Body of pancreas (tissue), 4 donors: ENCODE results near the gene UGP2. TPM values are rescaled to one million over a fixed set of nuclear protein-coding genes. Genes with fewer than 3 reads are reported as not detected.
A peak's percentile ranks its signal among the peaks of the same experiment; 100 is the strongest.

Experiments
- ATAC-seq: fragments of 150-250 bp; one replicate; pipeline ENCODE4 v1.9.1; 2016
- DNase-seq, 4 donors: peaks; one replicate each; pipeline ENCODE4 v3.0.0-alpha.2; 2019
- H3K27ac ChIP-seq, 4 donors: fragments of 200-600 bp; sonication (generic); 1 replicate in 3 of 4; 2 replicates in 1 of 4; pipeline versions ENCODE4 v1.5.1 to v1.6.1; 2016 to 2019; ENCODE audit warnings: mild to moderate bottlenecking in 1 of 4, mixed read lengths in 1 of 4, moderate library complexity in 1 of 4
- H3K27me3 ChIP-seq, 2 donors: fragments of 200-600 bp; sonication (generic); one replicate each; pipeline ENCODE4 v1.6.0; 2016; ENCODE audit warnings: mild to moderate bottlenecking in 1 of 2
- H3K36me3 ChIP-seq, 2 donors: fragments of 200-600 bp; sonication (generic); replicated peaks in 1 of 2; 2 replicates each; pipeline ENCODE4 v1.5.1; 2016; ENCODE audit warnings: low read depth in 2 of 2; ENCODE audit not compliant: insufficient read depth in 1 of 2
- H3K4me1 ChIP-seq: fragments of 200-600 bp; sonication (generic); one replicate; pipeline ENCODE4 v1.6.0; 2016
- H3K4me3 ChIP-seq, 2 donors: fragments of 200-600 bp; sonication (generic); 1 replicate in 1 of 2; 2 replicates in 1 of 2; pipeline ENCODE4 v1.5.1; 2016 to 2019
- H3K9me3 ChIP-seq, 3 donors: fragments of 200-600 bp; sonication (generic); 1 replicate in 2 of 3; 2 replicates in 1 of 3; pipeline ENCODE4 v1.5.1; 2016
- CTCF ChIP-seq, 7 experiments: fragments of 450-650 bp in 4 of 7; fragments of 200-600 bp in 3 of 7; sonication (generic) in 3 of 7; IDR thresholded peaks; one replicate each; pipeline ENCODE4 v1.5.1; 2016 to 2019; ENCODE audit warnings: antibody characterized with exemption in 7 of 7
- POLR2A ChIP-seq, 3 donors: fragments of 450-650 bp; IDR thresholded peaks; one replicate each; pipeline ENCODE4 v1.6.1; 2016; ENCODE audit warnings: antibody characterized with exemption in 3 of 3, mild to moderate bottlenecking in 2 of 3
- WGBS, 2 donors: methylation state at CpG; one replicate each; pipeline ENCODE4 v1.1.5; 2017; 5-methylcytosine and 5-hydroxymethylcytosine counted together
- intact Hi-C: fragments of 100-400 bp; cut with DNase I; formaldehyde crosslinking; loops from one replicate; pipeline ENCODE4 v1.15.1; 2023
- total RNA-seq, 2 donors: library from RNA; depleted of rRNA; stranded (reverse); fragments of >200 nt; gene quantifications; one replicate each; pipeline ENCODE4 v1.1.0, GENCODE V29; 2016

UGP2 gene
- total RNA-seq, 2 donors from 2014 or later = 64.3 to 93.3 TPM

GRCh38 chr2:63837036-63837594, 4.6 kb upstream of the UGP2 start:
- DNase-seq (no peak), ATAC-seq (no peak)
- Histone ChIP-seq H3K4me1 (peaks cover 4% of the 10 kb centered on the region), H3K9me3 (no peaks in the 10 kb centered on the region), H3K36me3 (no peaks in the 10 kb centered on the region), H3K27me3 (no peaks in the 10 kb centered on the region), H3K27ac (no peak overlapping the region), H3K4me3 (no peak overlapping the region)
- TF ChIP-seq POLR2A (IDR thresholded peaks at IDR 0.05) (no peak), CTCF (IDR thresholded peaks at IDR 0.05) (no peak)
- 58% methylated on average over 2 of the region's 2 CpGs for WGBS, 2 donors
- intact Hi-C loops = no loop called here

DNA sequence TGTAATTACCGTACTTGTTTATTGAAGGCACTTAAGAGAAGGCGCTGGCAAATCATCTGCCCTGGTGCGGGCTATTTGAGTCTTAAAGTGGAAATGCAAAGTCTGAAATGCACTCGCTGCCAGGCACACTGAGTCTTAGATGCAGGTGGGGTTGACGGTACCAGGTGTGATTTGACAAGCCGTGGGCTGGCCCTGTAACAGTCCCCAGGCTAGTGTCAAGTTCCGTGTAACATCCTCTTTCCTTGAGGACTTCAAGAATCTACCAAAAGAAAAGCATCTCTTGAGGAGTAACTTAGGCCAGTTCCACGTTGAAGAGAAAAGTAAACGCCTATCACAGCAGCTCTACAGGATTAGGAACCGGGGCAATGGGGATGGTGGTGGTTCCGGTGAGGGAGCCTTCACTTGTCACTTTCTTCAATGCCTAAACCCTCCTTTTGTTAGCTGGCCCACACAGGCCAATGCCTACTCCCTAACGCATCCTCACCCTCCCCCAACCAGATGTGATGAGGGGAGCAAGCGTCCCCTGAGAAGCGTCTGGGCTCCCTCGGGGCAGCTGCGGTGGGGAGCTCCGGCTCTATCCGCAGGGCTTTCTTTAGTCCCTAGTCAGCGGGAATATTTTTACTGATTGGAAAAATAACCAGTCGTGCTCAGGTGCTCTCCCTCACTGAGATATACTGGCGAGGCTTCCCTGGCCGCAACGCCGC, 1.5 kb upstream of the UGP2 start:
- 7 to 9% methylated on average over 18 to 24 of the region's 24 CpGs for WGBS, 2 donors

DNA sequence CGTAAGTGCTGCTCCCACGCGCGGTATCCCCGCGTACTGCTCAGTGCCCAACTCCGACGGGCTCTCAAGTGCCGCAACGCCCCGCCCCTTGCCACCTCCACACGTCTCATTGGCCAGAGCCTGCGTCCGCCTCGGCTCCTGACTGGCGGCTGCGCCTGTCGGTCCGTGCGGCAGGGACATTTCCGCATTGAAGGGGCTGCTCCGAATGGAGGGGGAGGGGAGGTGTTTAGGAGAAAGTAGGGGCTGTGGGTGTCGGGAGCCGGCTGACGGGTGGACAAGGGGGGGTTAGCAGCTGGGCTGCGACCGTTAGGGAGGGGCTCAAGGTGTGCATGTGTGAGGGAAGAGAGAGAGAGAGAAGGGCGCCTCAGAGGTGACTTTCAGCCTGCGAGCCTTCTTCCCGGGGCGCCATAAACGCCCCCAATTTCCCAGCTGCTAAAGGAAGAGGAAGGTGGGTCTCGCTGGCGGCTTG, 877 bp upstream of the UGP2 start:
- WGBS, 2 donors = 0 to 1% methylated on average over 23 to 34 of the region's 34 CpGs
- ATAC-seq (peak; percentile 93), DNase-seq (peak; percentile 99 to 100 (median 99))
- Histone ChIP-seq H3K4me1 (peaks cover 27% of the 10 kb centered on the region), H3K27ac (peak overlapping the region; percentile 97 to 99 (median 98)), H3K9me3 (no peaks in the 10 kb centered on the region), H3K27me3 (no peaks in the 10 kb centered on the region), H3K36me3 (no peaks in the 10 kb centered on the region), H3K4me3 (peak overlapping the region; percentile 79 to 86)
- TF ChIP-seq CTCF (IDR thresholded peaks at IDR 0.05) (peak in 2 of 7 experiments; percentile 0 to 12), POLR2A (IDR thresholded peaks at IDR 0.05) (peak; percentile 99)
- intact Hi-C loops = no loop called here

More for the DNA sequence above, 1.5 kb upstream of the UGP2 start:
- no peaks in the 10 kb centered on the region for H3K9me3 ChIP-seq
- H3K4me3 ChIP-seq = peak overlapping the region; percentile 3 to 79
- peak overlapping the region; percentile 97 to 99 (median 98) for H3K27ac ChIP-seq
- no peaks in the 10 kb centered on the region for H3K27me3 ChIP-seq
- peak in 1 of 4 donors; percentile 36 for DNase-seq
- no peaks in the 10 kb centered on the region for H3K36me3 ChIP-seq
- intact Hi-C loops = no loop called here
- TF ChIP-seq POLR2A (IDR thresholded peaks at IDR 0.05) = no peak
- peak in 2 of 7 experiments; percentile 24 to 32 for TF ChIP-seq CTCF (IDR thresholded peaks at IDR 0.05)
- peak; percentile 2 for ATAC-seq
- H3K4me1 ChIP-seq = peaks cover 27% of the 10 kb centered on the region

GRCh38 chr2:63842149-63843061, 709 bp downstream of the UGP2 start:
- intact Hi-C loops = no loop called here

More at GRCh38 chr2:63842149-63843061, 709 bp downstream of the UGP2 start:
- WGBS, 2 donors = 0 to 1% methylated on average over 24 of the region's 24 CpGs
- Histone ChIP-seq H3K27ac (peak overlapping the region; percentile 90 to 99 (median 98)), H3K27me3 (no peaks in the 10 kb centered on the region), H3K4me1 (peaks cover 27% of the 10 kb centered on the region), H3K9me3 (no peaks in the 10 kb centered on the region), H3K36me3 (no peaks in the 10 kb centered on the region), H3K4me3 (peak overlapping the region; percentile 79 to 86)
- no peak for ATAC-seq
- TF ChIP-seq CTCF (IDR thresholded peaks at IDR 0.05) = no peak
- no peak for TF ChIP-seq POLR2A (IDR thresholded peaks at IDR 0.05)
- DNase-seq = peak; percentile 36 to 64 (median 50)
